PC-9 (cell line): ENCODE measurements around the gene MRPL58. TPM values are rescaled to one million over a fixed set of nuclear protein-coding genes. Genes with fewer than 3 reads are reported as not detected.
"Not testable (repeated sequence)": the region's sequence is repeated elsewhere in the genome, so short reads cannot be mapped to it uniquely, and the experiment has no call there.

ENCODE experiments used
- BruUV-seq: library from RNA; stranded (reverse); fragments of 400-500 nt; replicated peaks from 2 replicates; lab custom pipeline; 2021; lab: Mats Ljungman, UMichigan
- CTCF ChIA-PET: fragments of 300-600 bp; sonication (Branson Sonifier 250); formaldehyde crosslinking; loops from one replicate; lab custom pipeline; 2022; ENCODE audit warnings: antibody characterized with exemption; lab: Charles Lee
- POLR2A ChIA-PET: fragments of 300-600 bp; sonication (Branson Sonifier 250); formaldehyde crosslinking; loops from one replicate; lab custom pipeline; 2022; ENCODE audit warnings: antibody characterized with exemption; ENCODE audit not compliant: unreplicated experiment; lab: Charles Lee
- DNase-seq, 2 experiments: peaks; one replicate each; pipeline versions ENCODE4 v3.0.0 to v3.0.0-alpha.2; 2015 to 2022; ENCODE audit warnings: mixed read lengths in 1 of 2
- H2AFZ ChIP-seq: fragments of 200-600 bp; sonication (generic); 2 replicates; pipeline ENCODE4 v1.8.1; 2017; ENCODE audit warnings: antibody characterized with exemption
- H3F3A ChIP-seq: fragments of 200-600 bp; sonication (generic); 2 replicates; pipeline ENCODE4 v1.8.1; 2017; ENCODE audit warnings: antibody characterized with exemption, mild to moderate bottlenecking, low read depth; ENCODE audit not compliant: insufficient read depth
- H3K27ac ChIP-seq: fragments of 200-600 bp; sonication (generic); 2 replicates; pipeline ENCODE4 v1.6.1; 2016; ENCODE audit warnings: mixed run types
- H3K27me3 ChIP-seq: fragments of 200-600 bp; sonication (generic); 2 replicates; pipeline ENCODE4 v1.6.1; 2016; ENCODE audit warnings: low read depth, mixed run types; ENCODE audit not compliant: insufficient read depth
- H3K36me3 ChIP-seq: fragments of 200-600 bp; sonication (generic); 2 replicates; pipeline ENCODE4 v1.6.1; 2016; ENCODE audit warnings: low read depth, mixed run types
- H3K4me1 ChIP-seq: fragments of 200-600 bp; sonication (generic); replicated peaks from 2 replicates; pipeline ENCODE4 v1.6.1; 2016; ENCODE audit warnings: mixed run types; ENCODE audit not compliant: insufficient read depth
- H3K4me2 ChIP-seq: fragments of 200-600 bp; sonication (generic); 2 replicates; pipeline ENCODE4 v1.6.1; 2017; ENCODE audit warnings: mixed run types
- H3K4me3 ChIP-seq: fragments of 200-600 bp; sonication (generic); 2 replicates; pipeline ENCODE4 v1.6.1; 2016; ENCODE audit warnings: mixed run types
- H3K79me2 ChIP-seq: fragments of 200-600 bp; sonication (generic); 2 replicates; pipeline ENCODE4 v1.6.1; 2017; ENCODE audit warnings: low read depth, mixed run types
- H3K9me2 ChIP-seq: fragments of 200-600 bp; sonication (generic); 2 replicates; pipeline ENCODE4 v1.8.1; 2017; ENCODE audit warnings: mild to moderate bottlenecking; ENCODE audit not compliant: insufficient read depth
- H3K9me3 ChIP-seq: fragments of 200-600 bp; sonication (generic); 2 replicates; pipeline ENCODE4 v1.8.1; 2016; ENCODE audit warnings: low read depth; ENCODE audit not compliant: insufficient read depth
- H4K20me1 ChIP-seq: fragments of 200-600 bp; sonication (generic); 2 replicates; pipeline ENCODE4 v1.8.1; 2017; ENCODE audit not compliant: insufficient read depth
- EZH2 ChIP-seq: fragments of 200-600 bp; sonication (generic); IDR thresholded peaks from 2 replicates; pipeline ENCODE4 v1.8.0; 2017; ENCODE audit warnings: antibody characterized with exemption, low read depth
- intact Hi-C: fragments of 100-400 bp; cut with micrococcal nuclease; formaldehyde crosslinking; loops from one replicate; pipeline ENCODE4 v1.10.0; 2022; ENCODE audit not compliant: unreplicated experiment
- total RNA-seq: library from RNA; stranded (reverse); gene quantifications from 2 replicates; pipeline ENCODE4 v1.2.3, GENCODE V29; 2021
- TF ChIP-seq, protein P1 (sequence below): fragments of 200-600 bp; sonication (generic); conservative IDR thresholded peaks from 2 replicates; pipeline ENCODE4 v1.6.1; 2017; ENCODE audit warnings: mixed run types, antibody characterized with exemption, mild to moderate bottlenecking, moderate library complexity

MRPL58 gene
- total RNA-seq, 1 experiment from 2014 or later = 48.4 TPM

DNA sequence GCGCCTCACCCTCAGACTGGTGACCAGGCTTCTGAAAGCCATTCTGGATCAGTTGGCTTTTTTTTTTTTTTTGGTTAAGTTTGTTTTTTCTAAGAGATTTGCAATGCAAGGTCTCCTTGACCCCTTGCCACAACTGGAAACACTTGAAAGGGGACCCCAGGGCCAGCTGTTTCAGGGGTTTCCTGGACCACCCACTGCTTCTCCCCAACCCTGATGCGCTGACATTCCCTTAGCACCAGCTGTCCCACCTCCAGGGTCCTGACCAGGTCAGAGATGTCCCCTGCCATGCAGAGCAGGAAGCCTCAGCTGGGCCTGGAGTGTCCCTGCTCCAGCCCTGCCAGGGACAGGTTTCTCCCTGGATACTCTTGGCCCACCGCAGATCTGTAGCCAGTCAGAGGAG, 8.1 kb upstream of the MRPL58 start:
- Histone ChIP-seq H3K79me2 (no peaks in the 10 kb centered on the region), H3K9me2 (no peaks in the 10 kb centered on the region), H3K9me3 (no peaks in the 10 kb centered on the region), H3K4me1 (peaks cover 8% of the 10 kb centered on the region), H2AFZ (no peak overlapping the region), H3K4me2 (no peak overlapping the region), H3K36me3 (no peaks in the 10 kb centered on the region), H4K20me1 (no peaks in the 10 kb centered on the region), H3K27ac (no peak overlapping the region), H3F3A (peaks cover 10% of the 10 kb centered on the region), H3K4me3 (no peak overlapping the region), H3K27me3 (no peaks in the 10 kb centered on the region)
- intact Hi-C loops = no loop called here
- TSS peak; percentile 21 for BruUV-seq
- TF ChIP-seq EZH2 = no peak
- TF ChIP-seq, protein P1, sequence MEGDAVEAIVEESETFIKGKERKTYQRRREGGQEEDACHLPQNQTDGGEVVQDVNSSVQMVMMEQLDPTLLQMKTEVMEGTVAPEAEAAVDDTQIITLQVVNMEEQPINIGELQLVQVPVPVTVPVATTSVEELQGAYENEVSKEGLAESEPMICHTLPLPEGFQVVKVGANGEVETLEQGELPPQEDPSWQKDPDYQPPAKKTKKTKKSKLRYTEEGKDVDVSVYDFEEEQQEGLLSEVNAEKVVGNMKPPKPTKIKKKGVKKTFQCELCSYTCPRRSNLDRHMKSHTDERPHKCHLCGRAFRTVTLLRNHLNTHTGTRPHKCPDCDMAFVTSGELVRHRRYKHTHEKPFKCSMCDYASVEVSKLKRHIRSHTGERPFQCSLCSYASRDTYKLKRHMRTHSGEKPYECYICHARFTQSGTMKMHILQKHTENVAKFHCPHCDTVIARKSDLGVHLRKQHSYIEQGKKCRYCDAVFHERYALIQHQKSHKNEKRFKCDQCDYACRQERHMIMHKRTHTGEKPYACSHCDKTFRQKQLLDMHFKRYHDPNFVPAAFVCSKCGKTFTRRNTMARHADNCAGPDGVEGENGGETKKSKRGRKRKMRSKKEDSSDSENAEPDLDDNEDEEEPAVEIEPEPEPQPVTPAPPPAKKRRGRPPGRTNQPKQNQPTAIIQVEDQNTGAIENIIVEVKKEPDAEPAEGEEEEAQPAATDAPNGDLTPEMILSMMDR = no peak
- ChIA-PET POLR2A (no interaction called here), CTCF (no interaction called here)
- DNase-seq = no peak

DNA sequence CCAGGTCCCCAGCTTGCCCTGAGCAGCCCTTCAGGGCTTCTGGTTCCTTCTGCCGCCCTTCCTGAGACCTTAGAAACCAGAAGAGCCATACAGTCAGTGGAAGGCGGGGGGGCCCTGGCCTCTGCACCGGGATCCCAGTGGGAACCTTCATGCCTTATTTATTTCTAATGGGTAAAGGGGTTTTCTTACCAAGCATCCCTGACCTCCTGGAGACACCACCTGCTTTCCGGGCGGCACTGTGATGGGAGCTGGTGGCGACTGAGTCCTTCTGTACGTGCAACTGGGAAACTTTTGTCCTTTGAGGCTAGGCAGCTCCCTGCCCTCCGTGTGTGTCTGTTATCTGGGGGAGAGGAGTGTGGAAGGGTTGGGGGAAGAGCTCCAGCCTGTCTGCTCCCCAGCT, 7.2 kb upstream of the MRPL58 start:
- Histone ChIP-seq H4K20me1 (no peaks in the 10 kb centered on the region), H2AFZ (no peak overlapping the region), H3K27me3 (no peaks in the 10 kb centered on the region), H3K36me3 (no peaks in the 10 kb centered on the region), H3K4me2 (no peak overlapping the region), H3K9me3 (no peaks in the 10 kb centered on the region), H3K79me2 (no peaks in the 10 kb centered on the region), H3K4me1 (peaks cover 15% of the 10 kb centered on the region), H3K9me2 (no peaks in the 10 kb centered on the region), H3K27ac (no peak overlapping the region), H3F3A (peaks cover 13% of the 10 kb centered on the region), H3K4me3 (no peak overlapping the region)
- BruUV-seq = no TSS peak
- DNase-seq = no peak
- intact Hi-C loops = no loop called here
- POLR2A ChIA-PET = no interaction called here
- TF ChIP-seq, protein P1 = no peak
- TF ChIP-seq EZH2 = no peak
- CTCF ChIA-PET = no interaction called here

DNA sequence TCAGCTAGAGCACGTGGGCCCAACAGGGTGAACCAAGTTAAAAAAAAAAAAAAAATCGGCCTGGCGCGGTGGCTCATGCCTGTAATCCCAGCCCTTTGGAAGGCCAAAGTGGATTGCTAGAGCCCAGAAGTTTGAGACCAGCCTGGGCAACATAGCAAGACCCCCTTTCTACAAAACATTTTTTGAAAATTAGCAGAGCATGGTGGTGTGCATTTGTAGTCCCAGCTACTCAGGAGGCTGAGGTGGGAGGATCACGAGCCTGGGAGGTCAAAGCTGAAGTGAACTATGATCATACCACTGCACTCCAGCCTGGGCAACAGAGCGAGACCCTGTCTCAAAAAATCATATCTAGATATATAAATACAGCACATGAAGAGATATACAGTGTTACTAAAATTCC, 6.4 kb upstream of the MRPL58 start:
- H3K36me3 ChIP-seq, H3K4me3 ChIP-seq, DNase-seq, H3K27me3 ChIP-seq, intact Hi-C loops, BruUV-seq, H3K4me2 ChIP-seq, POLR2A ChIA-PET, H3K27ac ChIP-seq, H3K9me3 ChIP-seq, H2AFZ ChIP-seq, H3K9me2 ChIP-seq, H4K20me1 ChIP-seq, H3K79me2 ChIP-seq: not testable (repeated sequence)
- Histone ChIP-seq H3F3A (peaks cover 15% of the 10 kb centered on the region), H3K4me1 (peaks cover 15% of the 10 kb centered on the region)
- CTCF ChIA-PET = interaction anchor here (1.2 kb wide), 1 partner anchor 45 kb away, joined by 7 read pairs; no protein-coding TSS in a partner anchor

DNA sequence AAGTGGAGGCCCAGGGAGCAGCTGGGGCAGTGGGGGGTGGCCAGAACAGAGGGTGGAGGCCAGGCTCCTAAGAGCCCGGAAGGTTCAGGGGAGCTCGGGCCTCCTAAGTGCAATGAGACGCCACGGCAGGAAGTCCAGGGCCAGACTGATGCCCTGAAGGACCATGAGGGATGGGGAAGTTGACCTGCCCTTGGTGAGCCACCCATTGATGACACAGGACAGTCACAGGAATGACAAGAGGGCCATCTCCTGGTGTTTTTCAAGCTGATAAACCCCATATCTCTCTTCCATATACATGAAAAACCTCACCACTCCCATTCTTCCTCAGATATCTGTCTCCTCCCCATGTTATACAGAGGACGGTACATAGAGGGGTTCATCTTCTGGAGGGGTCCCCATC, 5.8 kb upstream of the MRPL58 start:
- CTCF ChIA-PET = interaction anchor here (1.2 kb wide), 1 partner anchor 46 kb away, joined by 7 read pairs; no protein-coding TSS in a partner anchor
- Histone ChIP-seq H3K9me2 (no peaks in the 10 kb centered on the region), H3K4me3 (no peak overlapping the region), H3K4me1 (peaks cover 16% of the 10 kb centered on the region), H3K27me3 (no peaks in the 10 kb centered on the region), H3K4me2 (no peak overlapping the region), H3K27ac (no peak overlapping the region), H3K9me3 (no peaks in the 10 kb centered on the region), H3F3A (peaks cover 21% of the 10 kb centered on the region), H4K20me1 (no peaks in the 10 kb centered on the region), H3K79me2 (no peaks in the 10 kb centered on the region), H2AFZ (no peak overlapping the region), H3K36me3 (no peaks in the 10 kb centered on the region)
- intact Hi-C loops = no loop called here
- no peak for DNase-seq
- TF ChIP-seq, protein P1 = no peak
- no peak for TF ChIP-seq EZH2
- no TSS peak for BruUV-seq
- POLR2A ChIA-PET = no interaction called here
